ENCODE measurements around the gene RAB19. TPM values are rescaled to one million over a fixed set of nuclear protein-coding genes. Genes with fewer than 3 reads are reported as not detected.

Gene RAB19
- total and polyA plus RNA-seq, 2 of the 8 experiments (the other 6 are each of a cell fraction or from before 2014, with no cell fraction given), result 9.8 to 11.0 TPM

- FAIRE-seq, result no peak
- H3K4me3 ChIP-seq (ENCODE audit: extremely low read depth in 1 of 4, insufficient read depth in 2 of 4, low read depth in 3 of 4, low read length in 4 of 4), result peak overlapping the region in 1 of 4 experiments; percentile 5; a peak in 1 of 8 replicates
- peaks cover 0 to 40% of the 10 kb centered on the region in 2 experiments; a peak in 2 of 4 replicates for H3K79me2 ChIP-seq (ENCODE audit: control insufficient read depth in 1 of 2, insufficient read depth in 2 of 2, low read length in 2 of 2)
- no peaks in the 10 kb centered on the region for H3K27me3 ChIP-seq (replicated peaks in 1 of 4; ENCODE audit: control insufficient read depth in 3 of 4, extremely low read depth in 1 of 4, insufficient read depth in 3 of 4, low read length in 3 of 4)
- no peak overlapping the region for H2BK120ac ChIP-seq (replicated peaks; ENCODE audit: low read depth, low read length)
- H2BK15ac ChIP-seq (ENCODE audit: low read length), result peak overlapping the region; percentile 100
- H3K36me3 ChIP-seq (ENCODE audit: control insufficient read depth in 2 of 4, insufficient read depth in 4 of 4, low read length in 3 of 4), result peaks cover 13 to 68% (median 19%) of the 10 kb centered on the region in 4 experiments
- 0 out of 2 replicates have a peak, but pooled peaks cover 3% of the 10 kb centered on the region for H3K79me1 ChIP-seq (ENCODE audit: low read depth, low read length)
- H3K23ac ChIP-seq (ENCODE audit: insufficient read length), result no peak overlapping the region
- H3K9ac ChIP-seq (replicated peaks in 1 of 4; ENCODE audit: extremely low read depth in 1 of 4, low read depth in 3 of 4, low read length in 3 of 4), result no peak overlapping the region
- no peak overlapping the region for H3K4ac ChIP-seq (replicated peaks; ENCODE audit: insufficient read length, low read depth, low read length)
- 0 out of 2 replicates have a peak overlapping the region, but pooled peaks have one; percentile 32 for H2AK5ac ChIP-seq (ENCODE audit: low read depth, low read length)
- TF ChIP-seq TEAD4 (IDR thresholded peaks at IDR 0.05; ENCODE audit: low read depth, low read length) (no peak), EGR1 (IDR thresholded peaks at IDR 0.05; ENCODE audit: borderline replicate concordance, low read depth, low read length) (no peak), ATF3 (IDR thresholded peaks at IDR 0.05; ENCODE audit: insufficient read depth, low read depth, low read length) (no peak), HDAC2 (IDR thresholded peaks at IDR 0.05; ENCODE audit: borderline replicate concordance in 1 of 2, low read depth in 2 of 2, low read length in 2 of 2) (no peak), SUZ12 (IDR thresholded peaks at IDR 0.05; ENCODE audit: low read length) (no peak), SIRT6 (IDR thresholded peaks at IDR 0.05; ENCODE audit: low read length) (no peak), YY1 (IDR thresholded peaks at IDR 0.05; ENCODE audit: low read depth, low read length) (no peak), MAX (IDR thresholded peaks at IDR 0.05) (no peak), CBX5 (IDR thresholded peaks at IDR 0.05; ENCODE audit: low read depth, low read length) (no peak), POLR2AphosphoS5 (IDR thresholded peaks at IDR 0.05; ENCODE audit: low read depth, low read length) (no peak)
- H3K4me1 ChIP-seq (replicated peaks in 1 of 4; ENCODE audit: control insufficient read depth in 3 of 4, insufficient read depth in 4 of 4, low read length in 3 of 4), result peaks cover 7 to 25% (median 19%) of the 10 kb centered on the region in 4 experiments; a peak in 6 of 7 replicates
- H3K4me2 ChIP-seq (ENCODE audit: insufficient read depth in 1 of 2, low read depth in 2 of 2, low read length in 2 of 2), result peak overlapping the region in 1 of 2 experiments; percentile 3; a peak in 2 of 4 replicates
- no peaks in the 10 kb centered on the region for H3K23me2 ChIP-seq (ENCODE audit: low read depth, low read length)
- 0 out of 2 replicates have a peak overlapping the region, but pooled peaks have one; percentile 30 for H2BK12ac ChIP-seq (ENCODE audit: low read depth, low read length)
- ChIA-PET CTCF (ENCODE audit: partially characterized antibody) (interaction anchor here (0.9 to 5.2 kb wide), 5 partner anchors 12 to 73 kb away, joined by 3 to 27 read pairs (median 3); no protein-coding TSS in a partner anchor), POLR2A (ENCODE audit: partially characterized antibody) (interaction anchor here (1.1 to 1.5 kb wide), 2 partner anchors 10 to 22 kb away, joined by 4 to 5 read pairs; no protein-coding TSS in a partner anchor)
- no peak overlapping the region for H4K5ac ChIP-seq (ENCODE audit: insufficient read length, low read depth, low read length)
- 92% methylated on average over 9 of the region's 9 CpGs; no CpG with 5 or more reads in 1 of the 2 experiments for WGBS, 2 experiments (ENCODE audit: extremely low coverage in 1 of 2, insufficient coverage in 1 of 2, insufficient read length in 1 of 2, insufficient replicate concordance in 2 of 2, low coverage in 1 of 2, low lambda C conversion rate in 2 of 2, missing lambda C conversion rate in 1 of 2)
- H4K91ac ChIP-seq (replicated peaks; ENCODE audit: insufficient read length, low read length), result no peak overlapping the region
- peak overlapping the region; percentile 75; the same call in 1 of the 2 replicates for H2BK5ac ChIP-seq (ENCODE audit: low read depth, low read length)
- no peak overlapping the region for H4K8ac ChIP-seq (ENCODE audit: extremely low read depth, insufficient read depth, low read length)
- H3K14ac ChIP-seq (ENCODE audit: insufficient read length), result no peak overlapping the region
- H3K56ac ChIP-seq (replicated peaks; ENCODE audit: insufficient read length, low read depth, low read length), result no peak overlapping the region
- 0 out of 2 replicates have a peak overlapping the region, but pooled peaks have one; percentile 55 for H2BK20ac ChIP-seq (ENCODE audit: low read length)
- peak overlapping the region; percentile 80; the same call in 1 of the 2 replicates for H3K18ac ChIP-seq (ENCODE audit: extremely low read depth, low read length)
- no peaks in the 10 kb centered on the region for H3K9me3 ChIP-seq (ENCODE audit: insufficient read depth in 2 of 2, low read depth in 1 of 2, low read length in 1 of 2)
- no peak overlapping the region for H2AFZ ChIP-seq (ENCODE audit: low read length)
- peak overlapping the region; percentile 32; the same call in 1 of the 2 replicates for H3K27ac ChIP-seq (ENCODE audit: low read depth, low read length)
- DNase-seq (ENCODE audit: low read depth in 1 of 2, low spot score in 2 of 2), result no peak
- H4K20me1 ChIP-seq (replicated peaks in 1 of 2; ENCODE audit: control insufficient read depth in 1 of 2, insufficient read depth in 2 of 2, low read length in 2 of 2), result peaks cover 0 to 2% of the 10 kb centered on the region in 2 experiments
Observed at GRCh38 chr7:140456551-140457051, 52.7 kb downstream of the RAB19 start.

Measured in H1 (cell line).